SH-SY5Y (cell line): ENCODE data around the gene OPN4.

Experiments used
- GATA2 ChIP-seq: IDR thresholded peaks from 2 replicates; pipeline ENCODE4 v1.6.1; 2011; ENCODE audit warnings: mild to moderate bottlenecking, low read depth, low read length
- GATA3 ChIP-seq: IDR thresholded peaks from 2 replicates; pipeline ENCODE4 v1.6.1; 2011; ENCODE audit warnings: low read depth, mild to moderate bottlenecking, low read length, moderate library complexity

- no peak for TF ChIP-seq GATA2
- no peak for TF ChIP-seq GATA3
Observed at GRCh38 chr10:86628311-86628710, 26.0 kb upstream of the OPN4 start.
